Endothelial cell of umbilical vein (primary cell): Measurements from ENCODE around the gene TSTD2. TPM values are rescaled to one million over a fixed set of nuclear protein-coding genes. Genes with fewer than 3 reads are reported as not detected.

ENCODE experiments used
- BruUV-seq: library from RNA; stranded (reverse); fragments of 400-500 nt; replicated peaks from 2 replicates; lab custom pipeline; 2021; lab: Mats Ljungman, UMichigan
- CTCF ChIA-PET: fragments of 300-600, 350-600 bp; sonication (Branson Sonifier 250); formaldehyde crosslinking; loops from one replicate; lab custom pipeline; 2021; ENCODE audit warnings: antibody characterized with exemption, inconsistent platforms; lab: Charles Lee
- POLR2A ChIA-PET: fragments of 300-600, 350-600 bp; sonication (Branson Sonifier 250); formaldehyde crosslinking; loops from one replicate; lab custom pipeline; 2021; ENCODE audit warnings: antibody characterized with exemption, inconsistent platforms; lab: Charles Lee
- DNase-seq: peaks from one replicate; pipeline ENCODE4 v3.0.0-alpha.2; 2011; ENCODE audit warnings: low read depth, low spot score
- FAIRE-seq: peaks from 2 replicates; lab custom pipeline; 2011; peaks lifted over from hg19 to GRCh38; lab: Jason Lieb, UNC
- H2AFZ ChIP-seq: 2 replicates; pipeline ENCODE4 v1.6.0; 2012; ENCODE audit warnings: low read depth, low read length, control low read depth, inconsistent platforms
- H3K27ac ChIP-seq: 2 replicates; pipeline ENCODE4 v1.5.1; 2011; ENCODE audit warnings: low read depth, mild to moderate bottlenecking, control low read depth, low read length, moderate library complexity; ENCODE audit not compliant: insufficient read depth
- H3K27me3 ChIP-seq, 2 experiments: 2 replicates each; pipeline versions ENCODE4 v1.6.0 to v1.6.1; 2011; ENCODE audit warnings: low read length in 2 of 2, mixed read lengths in 1 of 2; ENCODE audit not compliant: control insufficient read depth in 2 of 2, insufficient read depth in 2 of 2
- H3K36me3 ChIP-seq, 2 experiments: 2 replicates in 1 of 2; 3 replicates in 1 of 2; pipeline ENCODE4 v1.5.1; 2011; ENCODE audit warnings: low read length in 2 of 2, mild to moderate bottlenecking in 1 of 2, moderate library complexity in 1 of 2; ENCODE audit not compliant: control insufficient read depth in 2 of 2, insufficient read depth in 2 of 2; ENCODE audit errors: extremely low read depth in 1 of 2
- H3K4me1 ChIP-seq: 3 replicates; pipeline ENCODE4 v1.5.1; 2011; ENCODE audit warnings: mild to moderate bottlenecking, low read length; ENCODE audit not compliant: control insufficient read depth, insufficient read depth; ENCODE audit errors: extremely low read depth
- H3K4me2 ChIP-seq: 2 replicates; pipeline ENCODE4 v1.6.1; 2011; ENCODE audit warnings: low read length, control low read depth, mixed read lengths; ENCODE audit not compliant: insufficient read depth
- H3K4me3 ChIP-seq, 3 experiments: fragments of 200-600 bp in 1 of 3; sonication (generic), shearing (Covaris generic) in 1 of 3; replicated peaks in 1 of 3; 2 replicates each; pipeline ENCODE4 v1.5.1; 2011 to 2016; ENCODE audit warnings: control low read depth in 3 of 3, low read length in 3 of 3, mild to moderate bottlenecking in 2 of 3, inconsistent platforms in 1 of 3, low read depth in 1 of 3, moderate library complexity in 1 of 3; ENCODE audit not compliant: insufficient read depth in 1 of 3
- H3K79me2 ChIP-seq: 2 replicates; pipeline ENCODE4 v1.6.0; 2012; ENCODE audit warnings: low read length, inconsistent platforms; ENCODE audit not compliant: control insufficient read depth, insufficient read depth
- H3K9ac ChIP-seq: replicated peaks from 2 replicates; pipeline ENCODE3; 2011; ENCODE audit warnings: low read length, control low read depth; ENCODE audit not compliant: insufficient read depth; ENCODE audit errors: extremely low read depth
- H3K9me1 ChIP-seq: replicated peaks from 3 replicates; pipeline ENCODE4 v1.6.0; 2011; ENCODE audit warnings: mild to moderate bottlenecking, low read length; ENCODE audit not compliant: control insufficient read depth, insufficient read depth; ENCODE audit errors: extremely low read depth
- H3K9me3 ChIP-seq: replicated peaks from 2 replicates; pipeline ENCODE4 v1.5.1; 2012; ENCODE audit warnings: low read length, inconsistent platforms; ENCODE audit not compliant: control insufficient read depth, insufficient read depth
- H4K20me1 ChIP-seq: replicated peaks from 2 replicates; pipeline ENCODE3; 2011; ENCODE audit warnings: mild to moderate bottlenecking, low read length; ENCODE audit not compliant: control insufficient read depth, insufficient read depth; ENCODE audit errors: extremely low read depth
- CTCF ChIP-seq, 2 donors: IDR thresholded peaks; 1 replicate in 1 of 2; 2 replicates in 1 of 2; pipeline ENCODE4 v1.5.1; 2011; ENCODE audit warnings: low read length in 2 of 2, mild to moderate bottlenecking in 2 of 2, moderate library complexity in 2 of 2, control low read depth in 1 of 2, inconsistent platforms in 1 of 2, low read depth in 1 of 2; ENCODE audit not compliant: insufficient read depth in 1 of 2; ENCODE audit errors: extremely low read depth in 1 of 2
- EZH2 ChIP-seq: IDR thresholded peaks from 2 replicates; pipeline ENCODE4 v1.6.1; 2012; ENCODE audit warnings: borderline replicate concordance, low read depth, mild to moderate bottlenecking, moderate library complexity, low read length, inconsistent platforms; ENCODE audit not compliant: severe bottlenecking
- FOS ChIP-seq: IDR thresholded peaks from 2 replicates; pipeline ENCODE4 v1.6.1; 2011; ENCODE audit warnings: mild to moderate bottlenecking, low read length, moderate library complexity, borderline replicate concordance; ENCODE audit not compliant: insufficient read depth
- GATA2 ChIP-seq: IDR thresholded peaks from 2 replicates; pipeline ENCODE4 v1.7.0; 2011; ENCODE audit warnings: low read depth, mild to moderate bottlenecking, moderate library complexity, mixed read lengths, low read length; ENCODE audit not compliant: insufficient read length, insufficient read depth
- JUN ChIP-seq: IDR thresholded peaks from 2 replicates; pipeline ENCODE4 v1.6.1; 2011; ENCODE audit warnings: borderline replicate concordance, low read depth; ENCODE audit not compliant: insufficient read length, insufficient read depth
- MAX ChIP-seq: IDR thresholded peaks from 2 replicates; pipeline ENCODE4 v1.6.1; 2011; ENCODE audit not compliant: insufficient read depth, insufficient read length
- MYC ChIP-seq: IDR thresholded peaks from one replicate; pipeline ENCODE4 v1.6.1; 2011; ENCODE audit warnings: mild to moderate bottlenecking, low read depth, low read length
- POLR2A ChIP-seq: IDR thresholded peaks from 2 replicates; pipeline ENCODE4 v1.6.1; 2012; ENCODE audit warnings: low read depth, mild to moderate bottlenecking, control low read depth, low read length
- POLR2AphosphoS5 ChIP-seq: IDR thresholded peaks from 2 replicates; pipeline ENCODE4 v1.6.1; 2012; ENCODE audit warnings: low read depth, mild to moderate bottlenecking, control low read depth, low read length, moderate library complexity; ENCODE audit not compliant: insufficient read depth
- dilution Hi-C: fragments of 300-500 bp; cut with MboI; formaldehyde crosslinking; loops from one replicate; pipeline ENCODE4 v1.15.0; 2019; ENCODE audit warnings: low sequenced_read_pairs; ENCODE audit not compliant: extremely low pct_ligation_motif_present
- intact Hi-C: fragments of 100-400 bp; cut with micrococcal nuclease; formaldehyde crosslinking; loops from one replicate; pipeline ENCODE4 v1.10.0; 2022
- polyA plus RNA-seq, 4 experiments: library from polyadenylated mRNA; depleted of rRNA in 3 of 4; stranded (reverse) in 3 of 4; unstranded in 1 of 4; fragments of >200 nt; gene quantifications; 2 replicates each; pipeline versions ENCODE4 v1.2.1 to v1.2.3, GENCODE V29; 2011 to 2012; ENCODE audit warnings: missing spikeins in 1 of 4
- total RNA-seq: library from RNA; stranded (reverse); gene quantifications from 2 replicates; pipeline ENCODE4 v1.2.3, GENCODE V29; 2021

The TSTD2 gene
- total and polyA plus RNA-seq, 2 donors (not counting 3 experiments of a cell fraction or from before 2014, with no cell fraction given): 13.7 to 15.9 TPM

GRCh38 chr9:97673922-97674321, 40.8 kb upstream of the TSTD2 start:
- H3K36me3 ChIP-seq: peaks cover 16 to 59% of the 10 kb centered on the region in 2 experiments
- no peaks in the 10 kb centered on the region for H3K9me3 ChIP-seq
- H3K27ac ChIP-seq: no peak overlapping the region
- no peak for DNase-seq
- intact Hi-C loops: no loop called here
- no peak overlapping the region for H3K4me2 ChIP-seq
- peaks cover 3% of the 10 kb centered on the region for H4K20me1 ChIP-seq
- dilution Hi-C loops: no loop called here
- H2AFZ ChIP-seq: no peak overlapping the region
- no peak overlapping the region for H3K9ac ChIP-seq
- no TSS peak for BruUV-seq
- peak; percentile 46 for FAIRE-seq
- ChIA-PET CTCF (interaction anchor here (1.2 kb wide), 1 partner anchor 14 kb away, joined by 3 read pairs; no protein-coding TSS in a partner anchor), POLR2A (no interaction called here)
- H3K4me3 ChIP-seq: no peak overlapping the region
- H3K4me1 ChIP-seq: no peaks in the 10 kb centered on the region
- H3K79me2 ChIP-seq: peaks cover 2% of the 10 kb centered on the region
- H3K27me3 ChIP-seq: no peaks in the 10 kb centered on the region
- no peaks in the 10 kb centered on the region for H3K9me1 ChIP-seq
- TF ChIP-seq MYC: no peak
- no peak for TF ChIP-seq EZH2
- TF ChIP-seq CTCF (IDR thresholded peaks at IDR 0.05; ENCODE audit: extremely low read depth in 1 of 2, insufficient read depth in 1 of 2, low read depth in 1 of 2, low read length in 2 of 2): no peak
- TF ChIP-seq FOS: no peak
- TF ChIP-seq GATA2: no peak
- TF ChIP-seq JUN: no peak
- no peak for TF ChIP-seq POLR2A
- no peak for TF ChIP-seq POLR2AphosphoS5
- no peak for TF ChIP-seq MAX
